ENCODE results near the gene CALML4.
"Not testable (repeated sequence)": the region's sequence is repeated elsewhere in the genome, so short reads cannot be mapped to it uniquely, and the experiment has no call there.

CALML4 gene

GRCh38 chr15:68204776-68205557 lies at the start of gene CALML4:
TSS of gene CALML4 (minus strand) at chr15:68205332. CDS start at chr15:68205247, 85 bp downstream.
- peak; percentile 43 for DNase-seq

GRCh38 chr15:68252925-68253534 lies 47.9 kb upstream of the CALML4 start:
- peak; percentile 81 for DNase-seq

GRCh38 chr15:68249058-68249713 lies 44.1 kb upstream of the CALML4 start:
- peak; percentile 76 for DNase-seq

- no peak for DNase-seq
Observed at GRCh38 chr15:68244235-68244634, 39.1 kb upstream of the CALML4 start.

GRCh38 chr15:68241088-68241935 lies 36.2 kb upstream of the CALML4 start:
- DNase-seq, result no peak

- no peak for DNase-seq
Observed at GRCh38 chr15:68239025-68239424, 33.9 kb upstream of the CALML4 start.

- DNase-seq, result no peak
Observed at GRCh38 chr15:68235022-68235421, 29.9 kb upstream of the CALML4 start.

- DNase-seq, result not testable (repeated sequence)
Observed at GRCh38 chr15:68234520-68234919, 29.4 kb upstream of the CALML4 start.

GRCh38 chr15:68234060-68234459 lies 28.9 kb upstream of the CALML4 start:
- no peak for DNase-seq

GRCh38 chr15:68232937-68233336 lies 27.8 kb upstream of the CALML4 start:
- DNase-seq, result peak; percentile 23

- peak; percentile 53 for DNase-seq
Observed at GRCh38 chr15:68232449-68232848, 27.3 kb upstream of the CALML4 start.

- DNase-seq, result no peak
Observed at GRCh38 chr15:68231102-68231818, 26.1 kb upstream of the CALML4 start.

GRCh38 chr15:68230157-68231100 lies 25.3 kb upstream of the CALML4 start:
- no peak for DNase-seq

GRCh38 chr15:68229386-68230156 lies 24.4 kb upstream of the CALML4 start, which contains the start of gene CLN6:
TSS of gene CLN6 (minus strand) at chr15:68229728. CDS start at chr15:68229584, 144 bp downstream.
- DNase-seq, result peak; percentile 82

- DNase-seq, result no peak
Observed at GRCh38 chr15:68228971-68229385, 23.8 kb upstream of the CALML4 start.

GRCh38 chr15:68228143-68228970 lies 23.2 kb upstream of the CALML4 start:
- DNase-seq, result peak; percentile 13

- DNase-seq, result no peak
Observed at GRCh38 chr15:68227643-68228142, 22.6 kb upstream of the CALML4 start.

GRCh38 chr15:68225442-68225841 lies 20.3 kb upstream of the CALML4 start:
- DNase-seq, result not testable (repeated sequence)

All from inflammatory macrophage treated with lipopolysaccharide for 4 hours (primary cell).